Stimulated activated CD4-positive, alpha-beta T cell treated with anti-CD3 and anti-CD28 coated beads, Interleukin-1b, Interleukin-23, amount 100 ng/mL, for 1 hour (primary cell): ENCODE measurements around the gene LINC00305.

Experiments used
- DNase-seq, 2 donors: peaks; one replicate each; pipeline ENCODE4 v3.0.0-alpha.2; 2020; ENCODE audit warnings: low read depth in 2 of 2

The LINC00305 gene

DNA sequence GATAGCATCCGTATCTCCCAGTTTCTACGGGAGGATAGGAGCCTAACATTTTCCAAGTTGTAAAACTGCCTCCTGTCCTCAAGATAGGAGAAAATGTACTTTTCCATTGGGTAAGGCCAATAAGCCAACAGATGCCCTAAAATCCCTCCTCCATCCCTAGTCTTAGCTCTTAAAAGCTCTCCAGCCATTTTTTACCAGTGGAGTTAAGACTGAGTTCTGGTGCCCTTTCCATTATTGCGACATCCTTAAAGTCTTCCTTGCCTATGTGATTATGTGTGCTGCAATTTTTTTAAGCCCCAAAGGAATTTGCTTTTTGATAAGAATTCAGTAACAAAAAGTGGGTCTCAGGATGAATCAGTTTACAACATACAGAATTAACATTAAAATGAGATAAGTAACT lies 33.0 kb downstream of the LINC00305 start:
- no peak for DNase-seq

DNA sequence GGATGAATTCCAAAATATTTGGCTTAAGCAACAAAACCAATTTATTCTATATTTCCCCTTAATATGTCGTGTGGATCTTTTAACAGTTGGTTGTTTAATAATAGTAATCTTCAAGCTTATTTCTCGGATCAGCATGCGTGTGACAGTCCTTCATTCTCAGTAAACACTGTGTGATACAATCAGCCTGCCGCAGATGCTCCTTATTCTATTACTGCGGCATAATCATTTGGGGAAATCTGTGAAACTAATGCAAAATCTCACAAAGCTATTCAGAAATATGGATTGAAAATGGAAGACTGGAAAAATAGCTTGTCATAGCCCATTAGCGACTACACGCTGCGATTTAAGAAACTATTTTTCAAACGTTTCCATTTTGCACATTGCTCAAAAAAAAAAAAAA lies 36.9 kb downstream of the LINC00305 start:
- DNase-seq: no peak

DNA sequence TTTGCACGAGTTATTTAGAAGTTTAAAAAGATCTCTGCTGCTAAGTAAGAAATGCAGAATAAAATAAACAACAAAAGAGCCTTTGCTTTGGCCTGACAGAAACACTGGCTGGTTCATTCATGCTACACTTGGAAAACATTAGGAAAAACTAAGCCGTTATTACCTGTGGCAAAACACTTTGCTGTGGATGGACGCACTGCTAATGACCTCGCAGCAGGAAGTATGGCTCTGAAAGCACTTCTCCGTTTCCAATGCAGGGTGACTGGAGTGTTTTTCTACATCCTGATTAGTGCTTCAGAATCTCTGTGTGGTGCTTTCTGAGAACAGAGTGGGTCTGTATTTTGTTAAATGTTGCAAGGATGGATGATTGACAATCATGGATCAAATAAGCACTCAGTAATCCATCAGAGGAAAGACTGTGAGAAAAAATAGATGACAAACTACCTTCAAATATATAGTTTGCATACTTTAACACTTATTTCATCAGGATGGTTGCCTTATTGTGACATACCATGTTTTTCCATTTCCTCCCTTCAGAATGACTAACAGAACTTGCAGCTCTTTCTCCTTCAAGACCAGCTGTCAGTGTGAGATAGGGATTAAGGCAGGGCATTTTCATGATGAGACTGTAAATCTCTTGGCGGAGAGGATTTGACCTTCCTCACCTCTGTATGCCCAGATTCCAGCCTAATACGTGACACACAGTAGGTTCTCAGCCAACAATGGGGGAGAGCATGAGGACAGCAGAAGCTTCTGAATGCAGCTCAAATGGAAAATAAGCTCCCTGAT lies 38.0 kb downstream of the LINC00305 start:
- no peak for DNase-seq

DNA sequence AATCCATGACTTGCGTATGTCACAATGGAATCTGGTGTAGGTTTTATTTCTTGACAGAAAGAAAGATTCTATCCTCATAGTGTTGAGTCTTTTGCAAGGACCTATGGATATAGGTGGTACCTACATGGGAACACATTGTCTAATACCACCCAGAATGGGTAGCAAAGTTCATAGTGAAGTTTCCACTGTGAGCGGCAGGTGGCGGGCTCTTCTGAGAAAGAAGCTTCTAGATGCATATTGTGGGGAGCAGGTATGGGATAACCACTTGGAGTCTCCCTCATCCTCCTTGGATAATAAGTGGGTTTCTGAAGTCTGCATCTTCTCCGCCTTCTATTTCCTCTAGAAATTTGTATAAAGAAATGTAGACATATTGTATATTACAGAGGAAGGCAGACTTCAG lies 44.9 kb downstream of the LINC00305 start:
- no peak for DNase-seq

DNA sequence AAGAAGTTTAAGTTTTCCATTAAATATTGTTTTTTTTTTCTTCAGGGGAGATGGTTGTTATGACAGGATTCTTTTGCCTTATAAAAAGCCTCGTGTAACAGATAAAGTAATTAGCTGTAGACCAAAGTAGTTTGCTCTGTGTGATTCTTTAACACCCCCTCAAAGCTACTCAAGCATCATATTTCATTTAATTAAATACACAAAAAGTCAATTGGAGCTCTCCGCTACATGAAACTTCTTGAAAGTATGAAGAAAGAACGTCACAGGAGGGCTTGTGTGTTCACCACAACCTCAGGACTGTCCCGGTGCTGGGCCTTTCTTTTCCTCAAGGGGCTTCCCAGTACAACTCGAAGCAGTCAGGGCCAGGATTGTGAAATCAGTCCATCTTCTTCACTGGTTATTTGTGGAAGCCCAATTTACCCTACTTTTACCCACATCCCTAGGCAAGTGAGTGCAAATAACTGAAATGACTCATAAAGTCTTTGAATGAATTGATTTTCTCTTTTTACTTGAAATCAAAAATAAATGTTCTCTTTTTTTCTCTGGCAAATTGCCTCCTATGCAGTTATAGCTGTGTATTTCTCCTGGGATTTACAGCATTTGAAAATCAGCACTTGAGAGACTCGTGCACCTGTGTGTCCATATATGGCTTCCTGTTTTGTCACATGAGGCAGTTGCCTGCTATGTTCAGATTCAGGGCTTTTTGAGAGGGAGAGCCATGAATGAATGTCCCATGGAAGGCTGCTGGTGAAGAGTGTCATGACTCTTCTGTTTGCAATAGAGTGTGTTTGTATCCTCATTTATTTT lies 48.6 kb downstream of the LINC00305 start:
- DNase-seq: no peak

DNA sequence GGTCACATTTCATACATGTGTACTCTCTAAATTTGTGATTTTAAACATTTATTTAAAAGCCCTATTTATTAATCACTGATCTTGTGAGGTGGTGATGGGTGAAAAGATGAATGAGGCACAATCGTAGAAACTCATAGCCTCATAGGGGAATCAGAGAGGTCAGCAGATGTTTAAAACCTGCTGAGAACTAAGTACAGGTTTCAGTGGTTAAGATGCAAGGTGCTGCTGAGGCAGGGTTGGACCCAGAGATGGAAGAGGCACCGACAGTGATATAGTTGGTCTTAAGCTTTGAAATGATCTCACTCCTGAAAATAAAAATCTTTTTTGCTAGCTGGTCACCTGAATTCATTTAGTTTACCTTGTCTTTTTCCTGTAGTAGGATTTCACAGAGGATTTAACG lies 49.6 kb downstream of the LINC00305 start:
- DNase-seq: no peak

DNA sequence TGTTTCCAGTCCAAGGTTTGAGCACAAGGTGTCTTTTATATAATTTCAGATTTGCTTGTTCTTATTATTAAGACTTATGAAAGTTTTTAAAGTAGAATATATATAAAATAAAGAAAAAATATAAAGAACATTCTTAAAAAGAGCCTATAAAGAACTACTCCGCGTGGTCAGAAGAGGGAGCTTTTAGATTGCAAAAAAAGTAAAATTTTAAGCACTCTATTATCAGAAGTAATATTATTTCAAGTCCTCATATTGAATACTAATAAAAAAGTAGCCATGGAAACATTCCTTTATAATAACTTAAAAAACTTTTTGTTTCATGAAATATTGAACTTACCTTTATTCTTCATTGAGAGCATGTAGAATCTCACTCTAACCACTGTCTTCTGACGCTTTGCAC lies 51.4 kb downstream of the LINC00305 start:
- no peak for DNase-seq

DNA sequence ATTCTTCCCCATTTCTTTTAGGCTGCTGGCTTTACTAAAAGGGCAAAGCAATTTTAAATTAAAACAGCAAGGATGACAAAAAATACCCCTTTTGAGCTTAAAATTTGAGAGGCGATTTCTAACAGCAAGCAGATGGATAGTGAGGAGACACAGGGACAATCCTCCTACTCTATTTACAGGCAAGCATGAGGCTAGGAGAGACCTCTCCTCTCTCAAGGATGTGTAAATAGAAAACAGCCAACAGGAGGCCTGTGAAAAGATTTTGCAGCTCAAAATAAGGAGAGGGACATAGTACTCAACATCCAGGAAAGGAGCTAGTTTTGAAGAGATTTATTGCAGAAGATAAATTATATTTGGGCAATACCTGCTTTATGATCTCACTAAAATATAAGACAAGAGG lies 53.8 kb downstream of the LINC00305 start:
- no peak for DNase-seq

DNA sequence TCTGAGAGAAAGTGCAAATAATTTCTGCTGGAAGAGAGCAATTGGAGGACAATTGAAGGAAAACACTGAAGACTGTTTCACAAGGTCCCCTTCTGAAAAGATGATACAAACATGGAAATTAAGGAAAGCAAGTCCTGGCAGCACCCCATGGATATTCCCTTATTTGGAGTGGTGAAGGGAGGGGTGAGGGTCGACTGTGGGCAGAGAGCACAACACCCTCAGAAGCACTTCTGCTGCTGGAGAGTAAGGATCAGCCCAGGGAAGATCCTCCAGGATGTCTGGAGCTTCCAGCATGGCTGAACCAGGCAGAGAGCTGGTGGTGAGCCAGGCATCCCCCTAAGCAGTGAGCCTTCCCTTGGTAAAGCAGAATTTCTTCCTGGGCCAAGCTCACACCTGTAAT lies 54.7 kb downstream of the LINC00305 start:
- no peak for DNase-seq

DNA sequence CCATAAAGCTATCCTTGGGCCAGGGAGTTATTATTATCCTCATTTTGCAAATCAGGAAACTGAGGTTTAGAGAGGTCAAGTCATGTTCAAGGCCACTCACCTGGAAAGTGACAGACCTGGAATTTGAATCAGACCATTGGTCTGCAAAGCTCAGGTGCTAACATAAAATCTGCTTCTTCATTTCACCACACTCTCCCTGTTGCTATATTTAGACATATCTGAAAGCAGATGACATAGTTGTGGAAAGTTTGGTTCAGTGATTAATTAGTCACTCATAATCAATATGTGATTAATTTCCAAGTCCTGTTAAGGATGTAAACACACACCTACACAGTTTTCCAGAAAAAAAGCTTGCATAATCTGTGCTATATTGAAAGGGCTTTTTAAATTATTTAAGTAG lies 57.4 kb downstream of the LINC00305 start:
- no peak for DNase-seq

DNA sequence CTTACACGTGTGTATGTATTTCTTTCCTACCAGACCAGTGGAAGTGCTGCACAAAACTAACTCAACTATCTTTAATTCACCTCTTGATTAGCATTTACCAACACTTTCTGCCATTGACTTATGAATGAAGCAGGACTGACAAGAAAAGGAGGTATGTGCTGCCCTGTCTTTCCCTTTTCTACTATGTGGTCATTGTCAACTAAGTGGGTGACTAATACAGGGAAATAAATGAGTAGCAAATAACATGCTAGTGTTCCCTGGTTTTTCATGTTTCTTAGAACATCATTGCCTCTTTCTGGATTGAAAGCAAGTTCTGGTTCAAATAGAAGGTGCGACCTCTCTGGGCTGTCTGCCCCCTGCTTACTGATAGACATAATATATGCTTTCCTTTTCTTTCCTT lies 58.0 kb downstream of the LINC00305 start:
- no peak for DNase-seq

DNA sequence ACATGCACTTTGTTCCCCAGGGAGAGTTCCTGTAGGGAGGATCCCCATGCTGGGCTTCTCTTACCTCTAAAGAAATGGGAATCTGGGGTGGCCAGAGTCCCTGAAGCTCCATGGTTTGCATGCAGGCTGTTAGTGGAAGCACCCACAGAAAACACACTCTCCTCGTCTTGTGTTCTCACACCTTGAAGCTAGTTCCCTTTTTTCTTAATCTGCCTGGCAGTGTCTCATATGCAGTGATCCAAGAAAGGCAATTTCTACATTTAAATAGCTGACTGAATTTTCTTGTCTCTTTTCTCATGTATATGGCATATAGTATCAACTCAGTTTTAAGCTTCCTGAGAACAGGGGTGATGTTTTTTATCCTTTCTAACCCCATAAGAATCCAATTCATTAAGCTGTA lies 65.0 kb downstream of the LINC00305 start:
- no peak for DNase-seq

DNA sequence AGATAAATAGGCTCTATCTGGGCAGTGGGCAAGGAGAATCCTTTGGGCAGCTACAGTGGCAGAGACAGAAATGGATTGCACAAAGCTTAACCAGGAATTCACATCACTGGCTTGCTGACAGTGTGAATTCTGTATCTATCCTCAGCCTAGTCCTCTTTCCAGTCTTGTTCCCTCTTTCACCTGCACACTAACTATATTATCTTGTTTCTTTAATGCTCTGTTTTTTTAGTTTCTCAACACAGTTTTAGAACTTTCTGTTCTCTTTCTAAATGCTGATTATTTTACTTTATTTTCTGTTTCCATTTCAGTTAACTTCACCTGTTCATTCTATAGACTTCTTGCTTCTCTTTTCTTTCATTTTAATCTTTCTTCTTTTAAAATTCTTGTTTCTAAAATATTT lies 66.4 kb downstream of the LINC00305 start:
- DNase-seq: no peak

DNA sequence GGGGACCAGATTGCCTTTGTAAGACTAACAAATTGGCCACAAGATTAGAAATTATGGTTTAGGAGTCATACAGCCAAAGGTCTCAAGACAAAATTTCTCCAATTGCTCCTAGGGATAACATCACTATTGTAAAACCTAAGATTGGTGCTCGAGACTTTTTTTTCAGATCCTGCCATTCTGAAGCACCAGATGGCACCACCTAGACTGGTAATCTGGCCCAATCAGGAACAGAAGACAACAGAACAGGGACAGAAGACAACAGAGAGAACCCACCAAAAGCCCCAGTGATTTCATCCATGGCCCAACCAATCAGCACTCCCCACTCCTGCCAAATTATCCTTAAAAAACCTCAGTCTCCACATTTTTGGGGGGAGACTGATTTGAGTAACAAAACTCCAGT lies 66.8 kb downstream of the LINC00305 start:
- no peak for DNase-seq

DNA sequence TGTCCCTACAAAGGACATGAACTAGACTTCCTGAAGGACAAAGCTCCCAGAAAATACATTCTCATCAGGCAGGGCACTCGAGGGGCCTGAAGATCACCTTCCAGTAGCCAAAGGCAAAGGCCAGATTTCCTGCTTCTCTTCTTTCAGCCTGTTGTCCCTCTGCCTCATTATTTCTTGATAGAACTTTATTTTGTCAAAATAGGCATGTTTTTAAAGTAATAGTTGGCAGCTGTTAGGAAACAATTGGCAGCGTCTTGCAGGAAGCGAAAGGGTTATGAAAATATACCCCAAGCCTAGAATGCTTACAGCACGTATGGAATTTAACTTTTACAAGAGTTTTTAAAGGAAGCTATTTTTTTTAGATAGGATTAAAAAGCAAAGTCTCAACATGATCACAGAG lies 74.9 kb downstream of the LINC00305 start:
- no peak for DNase-seq

DNA sequence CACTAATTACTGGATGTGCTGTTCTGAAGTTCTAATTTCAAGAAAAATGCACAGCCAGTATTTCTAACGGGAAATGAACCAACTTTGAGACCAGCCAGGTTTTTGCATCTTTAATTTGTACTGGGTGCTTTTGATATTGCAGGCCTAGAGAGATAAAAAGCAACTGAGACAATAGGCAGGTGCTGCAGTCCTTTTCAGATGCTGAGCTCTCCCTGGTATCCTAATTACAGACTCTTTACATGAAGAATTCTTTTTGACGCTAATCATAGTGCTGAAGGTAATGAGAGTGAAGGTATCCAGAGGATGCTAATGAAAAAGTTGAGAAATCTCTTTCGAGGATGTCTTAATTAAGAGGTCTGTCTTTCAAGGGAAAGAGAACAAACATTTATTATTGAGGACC lies 93.9 kb downstream of the LINC00305 start:
- DNase-seq: no peak

DNA sequence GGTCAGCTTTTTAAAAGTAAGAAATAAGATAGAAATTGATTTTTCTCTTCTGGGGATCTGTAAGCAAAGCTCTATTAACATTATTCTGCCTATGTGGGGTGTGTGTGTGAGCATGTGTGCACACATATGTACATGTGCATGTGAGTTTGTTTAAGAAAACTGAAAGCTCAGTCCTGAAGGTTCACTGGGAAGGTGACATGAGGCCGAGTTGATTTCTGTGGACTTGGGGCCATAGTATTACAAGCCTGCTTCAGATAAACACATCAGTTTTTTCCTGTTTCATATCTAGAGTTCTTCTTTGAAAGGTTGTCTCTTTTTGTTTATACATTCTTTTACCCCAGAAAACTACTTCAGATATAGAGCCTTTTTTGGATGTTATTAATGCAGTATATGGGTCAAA lies 95.6 kb downstream of the LINC00305 start:
- DNase-seq: no peak

DNA sequence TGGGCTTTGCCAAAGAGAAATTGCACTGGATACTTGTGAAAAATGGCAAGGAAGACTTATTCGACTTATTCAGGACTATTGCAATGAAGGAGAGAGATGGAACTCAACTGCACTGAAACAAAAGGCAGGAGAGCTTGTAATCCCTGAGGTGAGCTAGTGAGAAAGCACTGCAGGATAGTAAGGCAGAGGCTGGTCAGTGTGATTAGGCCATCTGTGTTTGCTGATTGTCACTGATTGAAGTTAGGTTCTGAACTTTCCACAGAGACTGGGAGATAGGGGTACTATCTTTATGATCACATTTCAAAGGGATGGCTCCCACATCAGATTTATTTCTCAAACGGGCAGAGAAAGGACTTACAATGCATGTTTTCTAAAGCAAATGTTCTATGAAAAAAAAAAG lies 96.1 kb downstream of the LINC00305 start:
- no peak for DNase-seq

DNA sequence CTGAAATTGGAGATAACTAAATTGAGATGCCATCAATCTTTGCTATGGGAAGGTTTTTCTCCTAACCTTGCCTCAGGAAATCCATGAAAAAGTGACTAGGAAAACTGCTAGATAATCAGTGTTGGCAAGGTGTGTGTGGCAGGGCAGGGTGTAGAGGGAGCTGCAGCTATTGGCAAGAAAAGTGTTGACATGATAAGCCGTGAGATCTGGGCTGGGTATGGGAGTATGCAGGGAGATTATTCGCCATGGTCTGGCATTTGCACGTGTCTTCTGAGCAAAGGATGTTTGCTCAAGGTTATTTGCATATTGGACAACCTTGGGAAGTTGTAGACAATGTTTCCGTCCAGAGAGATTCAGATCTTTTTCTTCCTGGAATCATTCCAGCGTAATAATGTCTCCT lies 104.3 kb downstream of the LINC00305 start:
- no peak for DNase-seq

DNA sequence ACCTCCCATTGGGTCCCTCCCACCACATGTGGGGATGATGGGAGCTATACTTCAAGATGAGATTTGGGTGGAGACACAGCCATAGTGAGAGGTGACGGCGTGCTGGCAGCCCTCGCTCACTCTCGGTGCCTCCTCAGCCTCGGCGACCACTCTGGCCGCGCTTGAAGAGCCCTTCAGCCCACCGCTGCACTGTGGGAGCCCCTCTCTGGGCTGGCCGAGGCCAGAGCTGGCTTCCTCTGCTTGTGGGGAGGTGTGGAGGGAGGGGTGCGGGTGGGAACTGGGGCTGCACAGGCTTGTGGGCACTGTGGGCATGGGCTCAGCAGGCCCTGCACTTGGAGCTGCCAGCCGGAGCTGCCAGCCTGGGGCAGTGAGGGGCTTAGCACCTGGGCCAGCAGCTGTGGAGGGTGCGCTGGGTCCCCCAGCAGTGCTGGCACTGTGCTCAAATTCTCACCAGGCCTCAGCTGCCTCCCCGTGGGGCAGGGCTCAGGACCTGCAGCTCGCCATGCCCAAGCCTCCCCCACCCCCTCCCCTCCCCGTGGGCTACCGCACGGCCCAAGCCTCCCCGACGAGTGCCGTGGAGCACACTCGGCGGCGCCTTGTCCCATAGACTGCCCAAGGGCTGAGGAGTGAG lies 106.0 kb downstream of the LINC00305 start:
- DNase-seq: no peak

DNA sequence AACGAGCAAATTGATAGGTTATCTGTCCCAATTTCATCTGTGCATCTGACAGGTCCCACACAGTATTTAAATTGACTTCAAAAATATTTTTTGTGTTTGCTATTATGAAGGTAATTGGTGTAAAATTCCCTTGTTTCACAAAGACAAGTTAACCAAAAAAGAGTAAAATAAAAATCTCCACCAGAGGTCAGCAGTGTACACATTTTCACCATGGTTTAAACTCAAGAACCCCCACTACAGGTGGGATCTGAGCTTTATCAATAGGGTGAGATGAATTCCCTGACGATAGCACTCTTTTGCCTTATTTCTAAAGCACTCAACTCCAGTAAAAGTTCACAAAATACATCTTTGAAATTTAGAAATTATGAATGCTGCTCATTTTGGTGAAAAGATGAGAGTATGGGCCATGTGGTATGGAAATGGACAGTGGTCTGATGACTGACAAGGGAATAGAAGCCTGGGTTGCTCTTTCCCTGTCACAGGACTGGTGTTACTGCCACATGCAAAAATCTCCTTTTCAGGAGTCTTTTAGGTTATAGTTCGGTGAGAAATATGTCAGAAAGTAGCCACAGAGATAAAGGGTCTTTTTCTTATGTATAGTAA lies 111.0 kb downstream of the LINC00305 start:
- no peak for DNase-seq

DNA sequence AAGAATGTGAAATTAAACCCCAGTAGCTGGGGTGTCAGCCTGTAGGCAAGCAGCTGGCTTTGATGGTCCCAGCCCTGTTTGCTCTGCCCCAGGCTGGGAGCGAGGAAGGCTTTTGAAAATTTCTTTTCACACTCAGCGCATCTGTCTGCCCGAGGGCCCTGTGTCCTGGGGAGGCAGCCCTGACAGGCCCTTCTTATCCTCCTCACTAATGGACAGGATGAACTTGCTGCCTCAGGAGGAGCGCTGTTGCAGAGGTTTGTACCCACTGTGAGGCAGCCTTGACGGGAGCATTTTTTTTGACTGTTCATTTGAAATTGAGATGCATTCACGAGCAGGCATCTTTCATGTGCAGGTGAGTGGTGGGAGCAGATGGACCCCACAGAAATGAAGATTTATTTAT lies 116.6 kb downstream of the LINC00305 start:
- no peak for DNase-seq

DNA sequence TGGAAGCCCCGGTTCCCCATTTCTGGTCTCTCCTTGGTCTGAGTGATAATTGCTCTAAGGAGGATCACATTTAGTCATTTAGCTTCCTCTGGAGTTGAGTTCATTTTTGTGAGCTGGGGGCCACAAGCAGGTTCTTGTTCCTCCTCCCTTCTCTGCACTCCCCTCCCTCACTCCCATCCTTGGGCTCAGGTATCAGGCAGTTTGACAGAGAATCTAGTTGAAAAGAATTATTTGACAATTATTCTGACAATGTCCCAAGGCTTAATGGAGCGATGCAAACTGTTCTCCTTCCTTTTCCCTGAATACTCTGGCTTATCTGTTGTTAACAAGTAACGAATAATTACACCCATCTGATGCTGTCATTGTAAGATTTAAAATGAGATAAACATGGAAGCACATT lies 117.5 kb downstream of the LINC00305 start:
- no peak for DNase-seq
